ENCODE measurements around the gene C14orf93.

- no peak for TF ChIP-seq CTCF (conservative IDR thresholded peaks at IDR 0.05; ENCODE audit: low read length)
- no peak for TF ChIP-seq EZH2phosphoT487 (IDR thresholded peaks at IDR 0.05; ENCODE audit: borderline replicate concordance)
Measured at GRCh38 chr14:22966783-22967269, 43.1 kb downstream of the C14orf93 start.
